Erythroblast (primary cell): ENCODE measurements around the gene NRG2.

ENCODE experiments used
- DNase-seq, 2 experiments: peaks; one replicate each; lab custom pipeline; 2025; lab: John Stamatoyannopoulos, UW
- GATA1 ChIP-seq: IDR thresholded peaks from 2 replicates; pipeline ENCODE4 v1.6.1; 2011; ENCODE audit warnings: low read depth, mild to moderate bottlenecking, control low read depth, low read length, moderate library complexity
- POLR2A ChIP-seq: IDR thresholded peaks from 2 replicates; pipeline ENCODE4 v1.6.1; 2011; ENCODE audit warnings: mild to moderate bottlenecking, low read length

The NRG2 gene

DNA sequence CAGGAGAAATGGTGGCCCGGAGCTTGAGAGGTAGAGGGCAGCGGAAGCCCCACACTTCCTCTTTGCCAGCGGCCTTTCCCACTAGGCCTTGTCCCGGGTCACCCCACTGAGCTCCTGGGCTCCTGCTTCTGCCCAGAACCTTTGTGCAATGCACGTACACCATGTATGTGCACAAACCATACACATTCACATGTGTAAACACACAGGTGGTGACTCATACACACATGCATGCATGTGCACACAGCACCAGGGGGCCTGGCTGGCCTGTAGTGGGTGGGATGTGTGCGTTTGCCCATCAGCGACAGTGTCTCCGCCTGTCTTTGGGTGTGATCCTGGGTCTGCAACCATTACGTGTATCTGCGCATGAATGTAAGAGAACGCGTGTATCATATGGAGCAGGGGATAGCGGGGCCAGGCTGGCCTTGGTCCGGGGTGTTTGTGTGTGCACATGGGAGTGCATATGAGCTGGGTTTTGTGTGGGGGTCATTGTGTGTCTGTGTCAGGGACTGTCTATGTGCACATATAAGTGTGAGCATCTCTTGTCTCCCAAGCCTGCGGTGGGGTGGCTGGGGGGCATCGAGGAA, 203.8 kb downstream of the NRG2 start:
- no peak for TF ChIP-seq POLR2A
- TF ChIP-seq GATA1, result no peak
- DNase-seq, result no peak

DNA sequence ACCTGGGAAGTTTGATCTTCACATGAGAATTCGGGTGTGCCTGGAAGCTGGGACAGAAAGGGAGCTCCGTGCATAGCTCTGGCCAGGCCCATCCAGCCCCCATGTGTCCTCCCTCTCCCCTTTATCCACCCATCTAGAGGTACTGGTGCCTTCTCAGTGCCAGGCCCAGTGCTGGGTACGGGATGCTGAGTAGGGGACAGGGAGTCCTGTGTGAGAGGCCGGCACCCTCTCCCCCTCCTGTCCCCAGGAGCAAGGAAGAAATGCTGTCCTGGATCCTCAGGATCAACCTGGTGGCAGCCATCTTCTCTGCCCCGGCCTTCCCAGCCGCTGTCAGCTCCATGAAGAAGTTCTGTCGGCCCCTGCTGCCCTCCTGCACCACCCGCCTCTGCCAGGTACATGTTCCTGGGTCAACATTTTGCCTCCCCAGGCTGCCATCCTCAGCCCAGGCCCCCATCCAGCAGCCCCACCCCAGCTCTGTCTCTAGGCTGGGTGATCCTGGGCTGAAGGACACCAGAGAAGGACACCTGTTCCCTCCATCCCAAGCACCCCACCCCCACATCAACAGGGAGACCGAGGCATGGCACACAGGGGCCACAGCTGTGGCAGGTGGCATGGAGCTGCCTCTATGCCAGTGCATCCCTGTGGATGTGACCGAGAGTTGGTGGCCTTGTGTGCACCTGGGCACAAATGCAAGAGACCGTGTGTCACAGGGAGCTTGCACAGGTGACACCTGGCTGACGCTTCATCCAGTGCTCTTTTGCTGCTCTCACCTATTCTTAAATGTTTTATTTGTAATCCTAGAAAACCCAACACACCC, 204.5 kb downstream of the NRG2 start:
- no peak for DNase-seq
- TF ChIP-seq POLR2A (no peak), GATA1 (no peak)

DNA sequence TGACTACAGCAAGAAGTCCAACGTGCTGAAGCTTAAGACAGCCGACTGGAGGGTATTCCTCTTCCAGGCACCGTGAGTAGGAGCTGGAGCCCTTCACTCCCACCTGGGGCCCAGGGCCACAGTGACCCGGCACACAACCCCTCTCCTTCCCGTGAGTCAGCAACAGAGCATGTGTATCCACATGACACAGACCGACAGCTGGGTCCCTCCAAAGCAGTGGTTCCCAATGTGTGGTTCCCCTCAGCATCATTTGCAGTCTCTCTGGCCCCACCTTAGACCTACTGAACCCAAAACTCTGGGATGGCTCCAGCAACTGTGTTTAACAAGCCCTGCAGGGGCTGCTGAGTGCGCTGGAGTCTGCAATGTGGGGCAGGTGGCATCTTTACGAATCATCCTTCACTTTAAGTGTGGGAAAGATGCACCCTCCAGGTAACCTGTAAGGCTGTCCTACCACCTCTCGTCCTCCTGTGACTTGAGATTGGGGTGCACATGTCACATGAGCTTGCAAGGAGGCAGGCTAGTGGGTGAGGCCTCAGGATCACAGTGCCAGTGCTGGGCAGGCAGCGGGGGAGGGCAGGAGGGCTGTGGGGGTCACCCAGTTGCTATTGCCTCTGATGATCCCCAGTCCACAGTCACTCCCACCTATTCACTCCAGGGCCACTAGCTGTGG, 205.3 kb downstream of the NRG2 start:
- DNase-seq, result no peak
- TF ChIP-seq POLR2A (no peak), GATA1 (no peak)

DNA sequence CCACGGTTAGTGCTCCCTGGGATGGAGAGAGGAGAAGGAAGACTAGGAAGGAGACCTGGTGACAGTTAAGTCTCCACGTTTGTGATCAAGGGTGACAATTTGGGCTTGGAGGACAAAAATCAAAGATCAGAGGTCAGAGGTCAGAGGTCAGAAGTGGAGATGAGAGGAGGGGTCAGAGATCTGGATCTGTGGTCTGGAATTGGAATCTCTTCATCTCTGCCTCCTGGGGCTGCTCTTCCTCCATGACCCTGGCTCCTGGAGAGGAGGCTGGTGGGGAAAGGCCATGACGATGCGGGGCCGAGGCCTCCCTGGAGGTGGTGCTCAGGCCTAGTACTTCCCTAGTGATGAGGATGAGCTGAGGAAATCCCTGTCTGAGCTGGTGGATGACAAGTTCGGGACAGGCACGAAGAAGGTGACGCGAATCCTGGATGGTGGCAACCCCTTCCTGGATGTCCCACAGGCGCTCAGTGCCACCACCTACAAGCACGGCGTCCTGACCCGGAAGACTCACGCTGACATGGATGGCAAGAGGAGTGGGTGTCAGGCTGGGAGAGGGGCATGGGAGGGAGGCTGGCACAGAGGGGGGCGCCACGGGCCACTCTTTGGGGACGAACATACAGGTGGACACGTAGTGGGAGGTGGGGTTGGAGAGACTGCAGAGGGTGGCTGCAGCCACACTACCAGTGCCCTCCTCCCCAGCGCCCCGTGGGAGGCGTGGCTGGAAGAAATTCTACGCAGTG, 206.5 kb downstream of the NRG2 start:
- TF ChIP-seq POLR2A (no peak), GATA1 (no peak)
- DNase-seq, result no peak

DNA sequence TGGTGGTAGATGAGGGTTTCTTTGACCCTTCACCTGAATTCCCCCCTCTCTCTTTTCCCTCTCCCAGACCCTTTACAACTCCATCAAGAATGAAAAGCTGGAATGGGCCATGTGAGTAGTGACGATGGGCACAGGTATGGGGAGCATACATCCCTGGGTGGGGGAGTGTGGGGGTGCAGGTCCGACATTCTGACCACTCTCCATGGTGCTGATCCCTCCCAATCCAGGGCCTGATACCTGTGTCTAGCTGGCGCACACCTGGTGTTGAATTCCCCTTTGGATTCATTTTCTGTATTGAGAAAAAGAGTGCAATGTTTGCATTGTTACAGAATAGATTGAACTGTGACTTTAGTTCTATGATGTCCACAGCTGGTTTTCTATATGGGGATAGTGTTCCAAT, 207.4 kb downstream of the NRG2 start:
- DNase-seq, result no peak
- TF ChIP-seq GATA1, result no peak
- TF ChIP-seq POLR2A, result no peak

DNA sequence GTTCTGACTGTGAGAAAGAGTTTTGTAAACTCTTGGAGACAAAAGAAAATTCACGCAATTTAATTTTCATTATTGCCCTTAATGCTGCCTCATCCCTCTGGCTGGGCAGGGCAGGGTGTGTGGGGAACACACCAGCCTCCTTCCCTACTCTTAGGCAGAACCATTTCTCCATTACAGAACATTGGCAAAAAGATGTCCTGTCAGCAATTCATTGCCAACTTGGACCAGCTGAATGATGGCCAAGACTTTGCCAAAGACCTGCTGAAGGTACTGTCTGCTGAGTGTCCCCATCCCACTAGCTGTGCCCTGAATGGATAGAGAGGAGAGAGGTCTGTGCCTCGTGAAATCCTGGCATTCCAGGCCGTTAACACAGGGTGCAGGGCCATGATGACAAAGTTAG, 209.6 kb downstream of the NRG2 start:
- no peak for TF ChIP-seq POLR2A
- TF ChIP-seq GATA1, result no peak
- DNase-seq, result no peak

DNA sequence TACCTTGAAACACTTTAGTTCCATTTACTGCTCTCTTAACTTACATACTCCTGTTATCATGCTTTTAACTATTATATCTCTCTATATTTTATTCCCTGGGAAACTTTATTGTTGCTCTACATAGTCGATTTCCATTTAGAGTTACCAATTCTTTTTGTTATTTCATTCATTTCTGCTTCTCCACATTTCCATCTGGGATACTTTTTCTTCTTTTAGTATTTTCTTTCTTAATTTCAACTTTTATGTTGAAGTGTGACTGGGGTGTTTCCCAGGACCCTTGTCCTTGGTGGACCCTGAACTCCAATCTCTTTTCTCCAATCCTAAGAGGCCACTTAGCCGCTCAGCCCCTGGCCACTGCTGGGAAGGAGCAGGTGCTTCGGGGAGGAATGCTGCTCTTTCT, 211.5 kb downstream of the NRG2 start:
- TF ChIP-seq GATA1 (no peak), POLR2A (no peak)
- DNase-seq, result no peak

DNA sequence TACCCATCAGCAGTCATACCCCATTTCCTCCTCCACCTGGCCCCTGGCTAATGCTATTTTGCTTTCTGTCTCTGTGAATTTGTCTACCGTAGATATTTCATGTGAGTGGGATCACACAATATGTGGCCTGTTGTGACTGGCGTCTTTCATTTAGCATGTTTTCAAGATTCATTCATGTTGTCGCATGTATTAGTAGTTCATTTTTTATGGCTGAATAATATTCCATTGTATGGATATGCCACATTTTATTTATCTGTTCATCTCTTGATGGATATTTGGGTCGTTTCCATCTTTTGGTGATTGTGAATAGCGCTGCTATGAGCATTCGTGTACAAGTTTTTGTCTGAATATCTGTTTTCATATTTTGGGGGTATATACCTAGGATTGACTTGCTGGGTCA, 213.6 kb downstream of the NRG2 start:
- no peak for TF ChIP-seq POLR2A
- no peak for TF ChIP-seq GATA1
- no peak for DNase-seq

DNA sequence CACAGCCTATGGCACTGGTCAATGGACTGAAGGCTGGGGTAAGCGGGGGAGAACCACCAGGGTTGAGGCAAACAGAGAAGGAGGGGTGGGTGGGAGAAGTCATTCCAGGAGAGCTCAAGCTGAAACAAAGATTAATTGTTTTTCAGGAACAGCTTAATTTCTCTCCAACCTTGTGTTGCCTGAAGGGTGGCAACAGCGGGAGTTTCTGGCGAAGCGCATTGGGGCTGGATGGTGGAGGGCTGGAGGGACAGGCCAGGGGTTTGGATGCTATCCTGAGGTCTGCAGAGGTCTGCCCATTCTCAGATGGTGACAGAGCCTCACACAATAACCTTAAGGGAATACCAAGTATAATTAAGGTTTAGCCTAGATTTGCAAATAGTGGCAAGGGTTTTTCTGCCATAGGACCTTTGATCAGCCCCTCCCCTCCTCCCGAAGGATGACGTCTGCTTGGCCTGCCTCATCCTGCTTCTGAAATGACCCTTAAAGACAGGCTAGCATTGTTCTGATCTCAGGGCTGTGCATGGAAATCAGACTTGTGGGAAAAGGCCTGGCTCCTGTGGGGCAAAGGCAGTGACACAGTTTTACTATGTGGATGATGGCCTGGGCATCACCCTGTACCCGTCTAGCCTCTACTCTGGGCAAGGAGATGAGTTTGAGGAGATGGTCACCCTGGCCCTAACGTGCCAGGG, 214.7 kb downstream of the NRG2 start:
- no peak for TF ChIP-seq POLR2A
- no peak for TF ChIP-seq GATA1
- DNase-seq, result no peak

DNA sequence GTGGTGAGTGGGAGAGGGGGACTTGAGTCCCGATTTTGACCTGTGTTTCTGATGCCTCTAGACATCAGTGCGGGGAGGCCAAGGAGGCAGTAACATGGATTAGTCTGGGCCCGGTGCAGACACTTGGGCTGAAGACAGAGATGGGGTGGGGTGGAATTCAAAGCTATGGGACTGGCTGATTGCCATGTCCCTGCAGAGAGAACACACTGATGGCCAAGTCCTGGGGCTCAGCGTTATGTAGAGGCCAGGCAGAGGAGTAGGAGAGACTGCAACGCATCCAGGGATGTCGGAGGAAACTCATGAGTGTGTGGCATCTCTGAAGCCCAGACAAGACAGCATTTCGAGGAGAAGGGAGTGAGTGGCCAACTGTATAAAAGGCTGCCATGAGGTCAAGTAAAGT, 217.4 kb downstream of the NRG2 start:
- DNase-seq, result no peak
- TF ChIP-seq POLR2A, result no peak

DNA sequence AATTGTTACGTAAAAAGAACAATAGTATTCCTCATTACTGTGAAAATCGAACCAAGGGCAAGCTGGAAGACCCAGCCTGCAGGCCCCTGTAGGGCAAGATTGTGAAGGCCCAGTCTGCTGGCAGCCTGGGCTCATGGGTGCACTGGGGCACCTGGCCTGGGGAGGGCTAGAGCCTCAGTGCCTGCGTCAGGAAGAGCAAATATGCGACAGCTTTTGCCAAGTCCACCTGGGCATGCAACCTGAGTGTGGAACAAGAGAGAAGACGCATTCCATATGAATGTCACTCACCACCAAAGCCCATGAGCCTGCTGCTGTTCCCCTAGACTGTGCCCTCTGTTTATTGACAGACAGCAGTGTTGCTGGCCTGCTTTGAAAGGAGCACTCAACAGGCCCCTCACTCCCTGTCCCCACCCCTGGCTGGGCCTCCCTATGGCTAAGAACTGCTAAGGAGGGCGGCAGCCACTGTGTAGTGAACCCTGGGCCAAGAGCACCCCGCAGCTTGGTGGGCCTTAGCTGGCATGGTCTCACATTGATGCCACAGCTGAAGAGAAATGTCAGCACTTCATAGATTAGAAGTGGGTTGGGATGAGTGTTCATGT, 219.2 kb downstream of the NRG2 start:
- DNase-seq, result no peak
- TF ChIP-seq POLR2A, result no peak
- TF ChIP-seq GATA1, result no peak

DNA sequence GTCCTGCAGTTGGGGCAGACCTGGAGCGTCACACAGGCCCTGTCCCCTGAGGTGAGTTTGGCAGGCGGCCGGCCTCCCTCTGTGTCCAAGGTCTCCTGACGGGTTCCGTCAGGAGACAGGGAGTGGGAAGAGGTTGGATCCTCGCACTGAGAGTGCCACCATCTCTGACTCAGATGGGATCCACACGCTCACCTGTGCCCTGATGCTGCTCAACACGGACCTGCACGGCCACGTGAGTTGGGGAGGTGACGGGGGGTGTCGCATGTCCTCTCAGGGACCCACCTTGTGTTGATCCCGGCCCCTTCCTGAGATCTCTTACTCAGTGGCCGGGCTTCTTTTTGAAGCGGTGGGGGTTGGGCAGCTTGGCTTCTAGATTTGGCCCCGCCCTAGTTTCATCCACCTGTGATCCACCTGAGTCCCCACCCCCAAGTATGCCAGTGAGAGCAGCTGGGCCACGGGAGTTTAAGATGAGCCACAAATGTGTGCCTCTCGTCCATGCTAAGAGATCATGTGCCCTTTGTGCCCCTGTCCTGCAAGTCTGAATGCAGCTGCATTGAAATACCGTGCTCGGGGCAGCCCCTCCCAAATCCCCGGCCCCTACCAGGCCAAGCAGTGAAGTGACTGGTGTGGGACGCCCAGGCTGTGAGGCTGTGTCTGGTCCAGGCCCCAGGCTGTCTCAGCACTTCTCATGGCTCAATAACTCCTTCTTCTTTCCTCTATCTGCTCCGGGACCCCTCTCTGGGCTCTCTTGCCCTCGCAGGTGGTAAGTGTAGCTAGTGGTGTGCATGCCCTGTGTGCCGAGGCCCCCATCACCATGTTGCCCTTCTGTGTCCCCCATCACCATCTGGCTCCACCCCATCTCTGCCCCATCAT, 220.3 kb downstream of the NRG2 start:
- TF ChIP-seq GATA1 (no peak), POLR2A (no peak)
- DNase-seq, result no peak
